Kidney (tissue), 14 donors: ENCODE results near the gene NLGN3. TPM values are rescaled to one million over a fixed set of nuclear protein-coding genes. Genes with fewer than 3 reads are reported as not detected.

Experiments
- DNase-seq, 5 donors: peaks; one replicate each; pipeline ENCODE4 v3.0.0-alpha.2; 2013 to 2020
- FAIRE-seq: peaks from 2 replicates; lab custom pipeline; 2012; peaks lifted over from hg19 to GRCh38; lab: Jason Lieb, UNC
- H3K27ac ChIP-seq, 2 donors: one replicate each; pipeline ENCODE4 v1.7.0; 2013; ENCODE audit warnings: low read depth in 2 of 2, low read length in 2 of 2, inconsistent platforms in 1 of 2
- H3K27me3 ChIP-seq: one replicate; pipeline ENCODE4 v1.7.1; 2013; ENCODE audit warnings: low read length, inconsistent platforms; ENCODE audit not compliant: control insufficient read depth, insufficient read depth
- H3K36me3 ChIP-seq, 3 donors: one replicate each; pipeline versions ENCODE4 v1.7.0 to v1.7.1; 2013; ENCODE audit warnings: low read length in 3 of 3, control low read depth in 1 of 3, inconsistent platforms in 1 of 3; ENCODE audit not compliant: insufficient read depth in 3 of 3, control insufficient read depth in 2 of 3
- H3K4me1 ChIP-seq, 3 donors: one replicate each; pipeline versions ENCODE4 v1.7.0 to v1.7.1; 2013; ENCODE audit warnings: low read length in 3 of 3, inconsistent platforms in 1 of 3, low read depth in 1 of 3; ENCODE audit not compliant: control insufficient read depth in 2 of 3, insufficient read depth in 2 of 3
- H3K4me3 ChIP-seq, 3 donors: one replicate each; pipeline versions ENCODE4 v1.7.0 to v1.8.1; 2013; ENCODE audit warnings: low read length in 3 of 3, control low read depth in 1 of 3, inconsistent platforms in 1 of 3
- H3K9ac ChIP-seq, 3 donors: one replicate each; pipeline versions ENCODE4 v1.7.0 to v1.7.1; 2013; ENCODE audit warnings: low read length in 3 of 3, control low read depth in 1 of 3, inconsistent platforms in 1 of 3
- H3K9me3 ChIP-seq, 3 donors: one replicate each; pipeline versions ENCODE4 v1.7.0 to v1.7.1; 2013; ENCODE audit warnings: low read length in 3 of 3, control low read depth in 1 of 3, inconsistent platforms in 1 of 3; ENCODE audit not compliant: control insufficient read depth in 2 of 3, insufficient read depth in 1 of 3
- CTCF ChIP-seq: IDR thresholded peaks from 3 replicates; pipeline ENCODE4 v1.5.1; 2012; ENCODE audit warnings: mild to moderate bottlenecking, moderate library complexity, borderline replicate concordance; ENCODE audit not compliant: insufficient read depth; ENCODE audit errors: extremely low read depth
- intact Hi-C: fragments of 100-400 bp; cut with DNase I; formaldehyde crosslinking; loops from one replicate; pipeline ENCODE4 v1.11.1; 2022
- polyA plus RNA-seq: library from polyadenylated mRNA; stranded (reverse); fragments of 350-450 nt; fragmentation: Illumina TruSeq; extraction: RNeasy Lipid Tissue Mini Kit (QIAGEN cat#74804); gene quantifications from one replicate; pipeline ENCODE4 v1.2.3, GENCODE V29; 2014; ENCODE audit warnings: low read depth, low replicate concordance; ENCODE audit not compliant: insufficient read depth
- total RNA-seq: library from RNA; stranded (reverse); fragmentation: NEBNext Ultra II Directional; extraction: Animal tissue kit (Norgen Biotek cat#: 25700); gene quantifications from one replicate; pipeline ENCODE4 v1.2.1, GENCODE V29; 2021
- donor health status: control.
- donor health status: control.
- donor health status: control.
- donor health status: control.
- donor health status: control.
- donor health status: DM: yes; HTN: yes; CAD: no.
- donor health status: Normal renal cell carcinoma (clear cell type).

NLGN3 gene
- total and polyA plus RNA-seq, 2 donors from 2014 or later = 0.82 to 0.97 TPM

GRCh38 chrX:71098951-71099506 is 45.6 kb upstream of the NLGN3 start:
- H3K4me3 ChIP-seq = no peak overlapping the region
- H3K4me1 ChIP-seq = peaks cover 0 to 2% (median 0%) of the 10 kb centered on the region in 3 donors
- no peaks in the 10 kb centered on the region for H3K27me3 ChIP-seq
- H3K9me3 ChIP-seq = no peaks in the 10 kb centered on the region
- no peaks in the 10 kb centered on the region for H3K36me3 ChIP-seq
- TF ChIP-seq CTCF = no peak
- DNase-seq = no peak
- H3K27ac ChIP-seq = no peak overlapping the region
- FAIRE-seq = no peak
- intact Hi-C loops = no loop called here
- no peak overlapping the region for H3K9ac ChIP-seq

GRCh38 chrX:71099736-71100135 is 44.9 kb upstream of the NLGN3 start:
- H3K9me3 ChIP-seq = no peaks in the 10 kb centered on the region
- no peak overlapping the region for H3K27ac ChIP-seq
- H3K36me3 ChIP-seq = no peaks in the 10 kb centered on the region
- peaks cover 0 to 2% (median 0%) of the 10 kb centered on the region in 3 donors for H3K4me1 ChIP-seq
- no peak for FAIRE-seq
- no peak for TF ChIP-seq CTCF
- no peak overlapping the region for H3K4me3 ChIP-seq
- H3K27me3 ChIP-seq = no peaks in the 10 kb centered on the region
- DNase-seq = no peak
- intact Hi-C loops = no loop called here
- H3K9ac ChIP-seq = no peak overlapping the region

- Histone ChIP-seq H3K4me3 (no peak overlapping the region), H3K4me1 (peaks cover 0 to 2% (median 0%) of the 10 kb centered on the region in 3 donors), H3K9ac (no peak overlapping the region), H3K27ac (no peak overlapping the region), H3K9me3 (no peaks in the 10 kb centered on the region), H3K36me3 (no peaks in the 10 kb centered on the region), H3K27me3 (no peaks in the 10 kb centered on the region)
- FAIRE-seq = no peak
- DNase-seq = no peak
- intact Hi-C loops = no loop called here
- no peak for TF ChIP-seq CTCF
Measured at GRCh38 chrX:71100581-71101505, 43.8 kb upstream of the NLGN3 start.
